Retina (tissue), 1 donor: Measurements from ENCODE around the gene ALOX5AP.

Experiments
- DNase-seq: peaks from one replicate; pipeline ENCODE4 v3.0.0-alpha.2; 2016

Gene ALOX5AP

DNA sequence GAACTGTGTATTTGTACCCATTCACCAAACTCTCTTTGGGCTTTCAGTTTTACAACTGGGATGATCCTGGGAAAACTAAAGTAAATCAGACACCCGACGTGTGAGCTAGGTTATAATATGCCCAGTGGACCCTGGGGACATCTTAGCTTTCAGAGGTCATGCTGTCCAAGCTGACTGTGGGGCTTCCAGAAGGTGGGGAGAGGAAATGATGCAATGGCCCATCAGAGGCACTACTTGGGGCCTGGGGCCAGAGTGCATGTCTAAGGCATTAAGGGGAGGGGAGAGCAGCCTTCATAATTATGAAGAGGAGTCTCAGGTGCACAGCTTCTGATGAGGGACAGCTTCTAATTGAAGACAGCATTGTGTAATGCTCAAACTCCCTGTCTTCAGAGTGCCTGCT is 30.9 kb downstream of the ALOX5AP start:
- DNase-seq = no peak

DNA sequence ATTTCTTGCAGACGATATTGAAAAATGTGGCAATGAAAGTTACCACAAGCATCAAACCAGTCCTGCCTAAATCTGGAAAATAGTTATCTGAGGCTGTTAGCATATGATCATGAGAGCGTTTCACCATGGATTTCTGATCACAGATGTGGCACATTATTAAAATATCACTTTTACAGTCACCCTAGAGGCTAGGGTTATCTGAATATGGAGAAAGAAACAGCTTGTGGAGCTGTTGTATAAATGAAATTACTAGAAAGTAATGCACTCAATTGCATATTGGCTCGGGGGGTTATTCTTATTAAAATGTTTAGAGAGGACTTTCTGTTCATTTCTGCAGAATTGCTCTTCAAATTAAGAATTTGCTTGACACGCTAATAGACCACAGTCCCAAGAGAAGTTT is 35.6 kb downstream of the ALOX5AP start:
- DNase-seq = no peak

DNA sequence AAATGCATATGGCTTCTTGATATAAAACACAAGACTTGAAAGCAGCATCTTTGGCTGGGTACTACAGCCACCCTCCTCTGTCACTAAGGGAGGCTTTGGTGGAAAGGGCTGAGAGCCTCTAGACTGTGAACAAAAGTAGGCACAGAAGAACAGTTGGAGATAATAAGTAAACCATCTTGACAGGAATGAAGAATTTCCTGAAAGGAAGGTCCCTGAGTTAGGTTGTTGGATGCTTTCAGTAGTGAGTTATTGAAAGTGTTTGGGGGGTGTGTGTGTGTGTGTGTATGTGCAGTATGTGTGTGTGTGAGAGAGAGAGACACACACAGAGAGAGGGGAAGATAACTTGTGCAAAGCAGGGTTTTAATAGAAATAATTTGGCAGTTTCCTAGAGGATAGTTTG is 38.2 kb downstream of the ALOX5AP start:
- DNase-seq = no peak

DNA sequence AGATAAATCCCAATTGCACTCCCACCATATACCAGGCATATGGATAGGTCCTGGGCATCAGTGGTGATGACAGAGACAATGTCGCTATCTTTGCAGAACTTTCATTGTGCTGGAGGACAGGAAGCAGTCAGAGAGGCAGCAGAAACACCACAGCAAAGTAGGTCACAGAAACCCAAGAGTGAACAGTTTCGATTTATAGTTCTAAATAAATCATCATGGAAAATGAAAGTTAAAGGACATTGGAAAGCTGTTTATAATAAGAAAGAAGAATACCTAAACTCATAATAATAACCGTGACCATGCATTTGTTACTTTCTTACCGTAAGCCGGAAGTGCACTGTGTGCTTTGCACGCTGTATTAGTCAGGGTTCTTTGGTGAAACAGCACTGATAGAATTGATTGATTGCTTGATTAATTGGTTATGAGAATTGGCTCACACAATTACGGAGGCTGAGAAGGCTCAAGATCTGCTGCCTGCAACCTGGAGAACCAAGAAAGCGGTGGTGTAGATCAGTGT is 38.9 kb downstream of the ALOX5AP start:
- no peak for DNase-seq

DNA sequence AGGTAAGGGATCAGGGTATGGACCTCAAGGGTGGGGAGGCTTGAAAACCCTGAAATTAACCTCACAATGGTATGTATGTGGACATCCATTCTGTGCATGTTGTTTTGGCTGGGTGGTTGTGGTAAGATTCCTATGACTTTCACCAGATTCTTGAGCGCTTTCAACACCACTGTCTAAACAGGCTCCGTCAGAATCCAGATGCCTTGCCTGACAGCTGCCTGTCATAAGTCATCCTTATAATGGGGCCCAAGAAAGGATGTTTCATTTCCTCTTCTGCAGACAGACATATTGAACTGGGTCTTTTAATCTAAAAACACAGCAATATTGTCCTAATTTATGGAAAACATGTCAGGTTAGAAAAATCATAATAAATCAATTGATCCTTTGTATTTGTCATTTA is 41.3 kb downstream of the ALOX5AP start:
- DNase-seq = no peak

DNA sequence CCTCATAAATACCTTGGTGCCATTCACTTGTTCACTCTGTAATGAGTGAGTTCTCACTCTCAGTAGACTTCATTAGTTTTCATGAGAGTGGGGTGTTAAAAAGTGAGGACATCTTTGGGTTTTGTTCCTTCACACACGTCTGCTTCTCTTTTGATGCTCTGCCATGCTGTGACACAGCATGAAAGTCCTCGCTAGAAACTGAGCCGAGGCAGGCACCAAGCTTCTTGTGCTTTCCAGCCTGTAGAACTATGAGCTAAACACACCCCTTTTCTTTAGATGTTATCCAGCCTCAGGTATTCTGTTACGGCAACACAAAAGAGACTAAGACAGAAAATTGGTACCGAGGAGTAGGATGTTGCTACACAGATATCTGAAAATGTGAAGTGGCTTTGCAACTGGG is 43.7 kb downstream of the ALOX5AP start:
- no peak for DNase-seq

DNA sequence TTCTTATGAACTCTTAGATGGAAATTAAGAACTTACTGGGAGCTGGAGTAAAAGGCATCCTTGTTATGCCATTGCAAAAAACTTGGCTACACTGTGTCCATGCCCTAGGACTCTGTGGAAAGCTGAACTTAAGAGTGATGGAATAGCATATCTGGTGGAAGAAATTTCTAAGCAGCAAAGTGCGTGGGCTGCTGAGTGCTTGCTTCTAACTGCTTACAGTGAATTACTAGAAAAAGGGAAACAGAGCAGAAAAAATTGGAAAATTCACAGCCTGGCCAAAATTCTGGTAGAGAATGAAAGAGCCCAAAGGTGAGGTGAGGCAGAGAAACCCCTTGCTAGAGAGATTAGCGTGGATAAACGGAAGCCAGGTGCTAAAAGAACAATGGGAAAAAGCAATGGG is 44.3 kb downstream of the ALOX5AP start:
- no peak for DNase-seq

DNA sequence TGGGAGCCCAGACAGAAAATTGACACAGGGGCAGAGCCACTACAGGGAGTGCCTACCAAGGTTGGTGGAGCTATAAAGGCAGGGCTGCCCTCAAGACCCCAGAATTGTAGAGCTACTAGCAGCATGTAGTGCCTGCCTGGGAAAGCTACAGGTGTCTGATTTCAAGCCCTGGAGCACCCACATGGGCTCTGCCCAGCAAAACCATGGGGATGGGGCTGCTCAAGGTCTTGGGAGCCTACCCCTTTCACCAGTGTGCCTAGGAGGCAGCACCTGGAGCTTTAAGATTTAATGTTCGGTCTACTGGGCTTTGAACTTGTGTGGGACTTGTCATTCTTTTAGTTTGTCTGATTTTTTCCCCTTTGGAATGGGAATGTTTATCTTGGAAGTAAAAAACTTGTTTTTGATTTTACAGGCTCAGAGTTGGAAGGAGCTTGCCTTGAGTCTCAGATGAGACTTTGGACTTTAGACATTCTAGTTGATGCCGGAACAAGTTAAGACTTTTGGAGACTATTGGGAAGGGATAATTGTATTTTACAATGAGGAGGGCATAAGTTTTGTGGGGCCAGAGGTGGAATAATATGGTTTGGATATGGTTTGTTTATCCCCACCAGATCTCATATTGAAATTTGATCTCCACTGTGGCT is 45.1 kb downstream of the ALOX5AP start:
- no peak for DNase-seq

DNA sequence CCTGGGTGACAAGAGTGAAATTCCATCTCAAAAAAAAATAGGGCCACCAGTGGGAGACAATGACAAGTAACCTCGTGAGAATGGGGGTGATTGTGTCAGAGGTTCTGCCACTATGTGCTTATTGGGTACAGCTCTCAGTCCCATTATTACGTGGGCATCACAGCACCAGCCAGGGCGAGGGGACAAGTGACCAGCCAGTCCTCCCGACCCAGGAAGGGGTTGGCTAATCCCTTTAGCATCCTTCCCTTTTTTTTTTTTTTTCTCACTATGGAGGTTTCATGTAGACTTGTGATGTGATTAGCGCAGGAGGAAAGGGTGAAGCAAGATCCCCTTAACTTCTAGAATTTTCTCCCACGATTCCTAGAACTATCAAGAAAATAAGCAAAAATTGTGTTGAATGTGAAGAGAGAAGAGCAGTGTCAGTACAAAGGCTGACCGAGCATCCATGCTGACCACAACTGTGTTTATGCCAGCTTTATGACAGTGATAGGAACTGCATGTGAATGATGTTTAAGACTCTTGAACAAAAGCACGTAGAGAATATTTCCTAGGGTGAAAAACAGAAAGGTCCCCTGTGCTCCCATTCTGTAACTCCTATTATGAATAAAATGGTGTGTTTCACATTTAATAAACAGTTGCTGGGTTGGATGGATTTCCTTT is 50.0 kb downstream of the ALOX5AP start:
- no peak for DNase-seq

DNA sequence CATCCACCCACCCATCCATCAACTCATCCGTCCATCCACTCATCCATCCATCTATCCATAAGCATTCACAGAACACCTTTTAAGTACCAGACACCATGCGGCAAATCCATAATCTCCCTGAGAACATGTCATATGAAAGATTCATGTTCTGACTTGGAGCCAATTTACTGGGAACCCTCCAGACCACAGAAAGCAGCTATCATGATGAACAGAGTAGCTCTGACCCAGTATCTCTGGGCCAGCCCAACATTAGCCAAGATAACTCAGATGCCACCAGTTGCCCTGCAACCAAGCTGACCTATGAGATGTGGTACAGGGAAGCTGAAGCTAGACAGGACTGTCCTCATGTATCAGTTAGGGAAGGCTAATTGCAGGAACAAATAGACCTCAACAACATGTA is 51.3 kb downstream of the ALOX5AP start:
- DNase-seq = no peak

DNA sequence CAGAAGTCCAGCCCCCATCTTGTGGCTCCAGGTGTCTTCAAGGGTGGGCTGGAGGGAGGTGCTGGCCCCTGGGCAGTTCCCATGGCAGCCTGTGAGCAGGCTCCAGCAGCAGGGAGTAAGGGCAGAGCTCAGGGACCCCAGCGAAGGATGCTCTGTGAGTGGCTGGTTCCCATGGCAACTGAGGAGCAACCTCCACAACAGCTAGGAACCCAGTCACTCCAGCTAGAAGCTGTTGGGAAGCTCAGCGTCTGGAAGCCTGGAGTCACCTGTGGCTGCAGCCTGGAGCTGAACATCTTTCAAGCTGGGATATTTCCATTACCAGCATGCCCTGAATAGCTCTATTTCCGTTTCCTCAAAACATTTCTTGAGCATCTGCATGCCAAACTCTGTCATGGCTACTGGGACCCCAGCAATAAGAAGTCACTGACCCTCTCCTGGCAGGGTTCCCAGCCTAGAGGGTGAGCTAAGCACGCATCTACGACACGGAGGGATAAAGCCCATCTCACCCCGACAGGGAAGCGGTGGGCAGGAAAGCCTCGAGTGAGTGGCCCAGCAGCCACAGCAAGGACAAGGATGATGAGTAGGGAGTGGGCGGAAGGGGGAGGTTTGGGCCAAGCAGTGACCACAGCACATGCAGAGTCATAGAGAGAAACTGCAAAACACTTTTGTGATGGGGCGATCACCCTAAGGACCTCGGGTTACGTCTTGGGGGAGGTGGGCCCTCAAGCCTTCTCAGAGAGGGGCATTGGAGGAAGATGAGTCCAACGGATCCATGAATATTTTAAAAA is 52.6 kb downstream of the ALOX5AP start:
- peak; percentile 36 for DNase-seq

DNA sequence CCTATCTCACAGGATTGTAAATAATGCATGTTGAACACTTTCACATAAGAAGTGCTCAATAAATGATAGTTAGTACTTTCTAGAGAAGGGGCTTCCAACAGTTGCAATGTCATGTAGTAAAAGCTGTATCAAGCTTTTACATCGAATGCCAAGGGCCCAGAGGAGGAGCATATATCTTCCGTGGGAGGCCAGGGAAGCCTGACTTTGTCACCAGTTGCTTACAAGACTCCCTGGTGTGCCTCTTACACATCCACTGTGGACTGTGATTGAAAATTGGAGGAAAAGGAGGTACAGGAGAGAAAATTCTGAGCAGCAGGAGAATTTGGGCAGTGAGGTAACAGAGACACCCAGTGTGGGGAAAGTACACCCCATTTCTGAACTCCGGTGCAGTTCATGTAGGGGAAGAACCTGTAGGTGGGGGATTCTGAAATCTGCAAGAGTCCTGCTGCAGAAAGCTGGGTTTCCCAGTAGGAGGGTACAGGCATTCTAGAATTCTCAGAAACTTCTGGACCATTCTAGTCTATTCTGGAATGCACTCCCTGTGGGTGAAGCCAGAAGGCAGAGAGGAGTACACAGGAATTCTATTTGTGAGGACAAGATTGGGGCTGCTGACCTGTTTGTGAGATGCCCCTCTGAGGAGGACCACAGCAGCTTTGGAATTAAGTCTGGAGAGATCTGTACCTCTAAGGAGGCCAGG is 54.0 kb downstream of the ALOX5AP start:
- no peak for DNase-seq

DNA sequence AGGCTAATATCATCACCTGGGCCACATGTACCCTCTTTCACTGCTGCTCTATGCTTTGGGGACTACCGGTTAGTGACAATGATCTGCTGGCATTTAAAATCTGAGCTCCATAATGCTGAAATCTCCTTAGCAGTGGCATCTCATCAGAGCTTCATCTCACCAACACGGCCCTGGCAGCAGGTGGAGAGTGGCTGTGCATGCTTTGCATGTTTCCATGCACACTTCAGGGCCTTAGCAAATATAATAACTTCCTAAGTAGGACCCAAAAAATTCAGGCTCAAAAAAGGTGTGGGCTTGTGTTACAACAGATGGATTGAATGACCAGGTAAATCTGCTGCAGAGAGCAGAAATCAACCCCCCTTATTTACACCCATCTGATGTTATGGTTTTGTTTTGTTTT is 55.2 kb downstream of the ALOX5AP start:
- DNase-seq = no peak

DNA sequence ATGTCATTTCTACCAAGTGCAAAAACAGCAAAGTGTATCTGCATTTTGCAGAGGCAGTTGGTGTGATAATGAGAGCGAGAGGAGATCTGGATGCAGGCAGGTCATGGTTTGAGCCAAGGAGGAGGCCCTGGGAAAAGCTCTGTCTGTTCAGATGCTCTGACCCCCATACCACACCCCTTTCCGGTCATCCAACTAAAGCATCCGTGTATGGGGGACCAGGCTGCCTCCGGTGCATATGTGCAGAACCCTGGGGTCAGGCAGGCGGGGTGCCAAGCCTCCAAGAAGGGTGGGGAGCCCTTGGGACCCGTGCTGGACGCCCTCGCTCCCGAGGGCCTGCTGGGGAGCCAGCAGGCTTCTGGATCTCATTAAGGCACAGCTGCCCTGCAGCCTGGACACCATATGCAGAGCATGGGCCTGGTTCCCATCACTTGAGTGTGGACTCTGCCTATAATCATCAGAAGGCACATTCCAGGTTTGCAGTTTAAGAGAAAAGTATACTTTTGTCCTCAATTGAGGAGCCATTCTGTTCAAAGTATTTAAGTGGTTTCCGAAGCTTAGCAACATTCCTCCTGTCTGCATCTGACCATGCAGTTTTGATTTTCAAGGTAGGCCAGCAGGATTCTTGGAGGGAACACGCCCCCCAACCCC is 56.1 kb downstream of the ALOX5AP start:
- DNase-seq = peak; percentile 42

DNA sequence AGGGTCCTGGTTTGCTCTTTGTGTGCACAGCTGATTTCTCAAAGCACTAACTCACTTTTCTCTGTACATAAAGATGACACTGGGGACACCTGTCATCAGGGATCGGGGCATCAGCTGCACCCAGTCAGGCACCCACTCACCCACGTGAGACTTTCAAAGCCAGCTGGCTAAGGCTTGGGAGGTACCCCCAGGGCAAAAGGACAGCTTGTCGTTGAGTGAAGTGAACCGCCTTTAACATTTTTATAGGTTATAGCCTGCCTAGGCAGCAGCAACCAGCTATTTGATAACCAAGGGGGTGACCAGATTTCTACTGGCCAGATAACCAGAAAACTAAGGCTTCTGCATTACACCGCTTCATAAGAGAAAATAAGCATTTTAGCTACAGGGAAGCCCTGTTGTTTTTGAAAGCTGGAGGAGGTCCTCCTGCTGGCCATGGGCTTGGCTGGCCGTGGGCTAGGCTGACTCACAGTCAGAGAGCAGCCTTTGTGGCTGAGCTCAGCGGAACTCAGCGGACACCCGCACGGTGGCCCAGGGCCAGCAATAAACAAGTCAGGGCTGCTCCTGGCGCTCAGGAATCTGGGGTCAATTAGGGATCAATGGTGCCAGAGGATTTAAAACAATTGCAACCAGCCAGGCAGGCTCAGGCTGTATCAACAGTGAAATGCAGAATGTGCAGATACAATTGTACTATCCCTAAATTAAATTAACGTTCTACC is 57.1 kb downstream of the ALOX5AP start:
- DNase-seq = peak; percentile 74

DNA sequence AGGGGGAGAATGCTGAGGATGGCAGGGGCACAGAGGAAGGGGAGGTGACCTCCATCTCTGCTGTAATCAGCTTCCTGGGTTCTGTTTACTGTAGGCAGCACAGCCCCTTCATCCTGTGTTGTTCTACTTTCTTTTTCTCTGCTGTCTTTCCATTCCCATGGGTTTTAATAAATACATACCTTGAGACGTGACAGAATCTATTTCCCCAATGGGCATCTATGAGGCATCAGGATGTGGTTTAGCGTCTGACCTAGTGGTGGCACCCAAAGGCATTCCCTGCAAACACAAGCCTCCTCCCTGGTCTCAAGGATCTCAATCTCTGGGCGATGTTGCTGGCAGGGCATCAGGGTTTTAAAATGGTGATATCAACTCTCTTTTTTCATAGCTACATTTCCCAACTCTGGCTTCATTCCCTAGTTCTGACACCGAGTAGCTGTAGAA is 60.8 kb downstream of the ALOX5AP start:
- DNase-seq = no peak

DNA sequence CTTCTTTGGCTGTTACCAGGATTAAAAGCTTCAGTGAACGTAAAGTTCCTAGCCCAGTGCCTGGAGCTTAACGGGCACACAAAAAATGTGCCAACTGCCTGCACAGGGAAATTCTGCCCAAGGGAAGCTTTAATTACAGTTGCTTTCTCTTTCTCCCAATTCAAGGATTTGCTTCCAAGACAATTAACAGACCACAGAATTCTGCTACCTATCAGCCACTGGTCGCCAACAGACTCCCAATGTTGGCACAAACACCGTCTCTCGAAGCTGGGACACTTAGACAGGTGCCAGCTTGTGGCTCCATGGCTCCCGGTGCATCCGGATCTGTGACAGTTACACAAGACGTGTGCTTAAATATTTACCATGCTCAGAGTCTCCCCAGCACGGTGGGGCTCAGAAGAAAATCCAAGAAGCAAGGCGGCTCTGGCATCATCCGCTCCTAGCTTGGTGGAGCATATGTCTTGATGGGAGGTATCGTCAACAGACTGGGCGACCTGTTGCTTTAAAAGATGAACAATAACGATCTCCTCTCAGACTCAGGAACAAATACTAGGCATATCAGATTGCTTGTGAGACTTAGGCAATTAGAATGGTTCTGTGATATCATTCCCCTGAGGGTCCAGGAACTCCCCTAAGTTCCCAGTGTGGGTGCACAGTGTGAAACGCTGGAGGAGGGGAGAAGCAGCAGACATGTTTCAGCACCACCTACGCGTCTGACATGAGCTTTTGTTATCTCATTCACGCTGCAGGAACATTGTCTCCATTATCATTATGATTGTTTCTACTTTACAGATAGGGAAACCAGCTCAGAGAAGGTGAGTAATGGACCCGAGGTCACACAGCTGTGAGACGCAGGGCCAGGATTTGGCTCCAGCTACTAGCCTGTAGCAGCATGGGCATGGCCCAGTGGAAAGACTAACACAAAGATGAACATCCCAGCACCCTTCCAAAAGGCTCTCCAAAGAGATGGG is 61.6 kb downstream of the ALOX5AP start:
- DNase-seq = no peak

DNA sequence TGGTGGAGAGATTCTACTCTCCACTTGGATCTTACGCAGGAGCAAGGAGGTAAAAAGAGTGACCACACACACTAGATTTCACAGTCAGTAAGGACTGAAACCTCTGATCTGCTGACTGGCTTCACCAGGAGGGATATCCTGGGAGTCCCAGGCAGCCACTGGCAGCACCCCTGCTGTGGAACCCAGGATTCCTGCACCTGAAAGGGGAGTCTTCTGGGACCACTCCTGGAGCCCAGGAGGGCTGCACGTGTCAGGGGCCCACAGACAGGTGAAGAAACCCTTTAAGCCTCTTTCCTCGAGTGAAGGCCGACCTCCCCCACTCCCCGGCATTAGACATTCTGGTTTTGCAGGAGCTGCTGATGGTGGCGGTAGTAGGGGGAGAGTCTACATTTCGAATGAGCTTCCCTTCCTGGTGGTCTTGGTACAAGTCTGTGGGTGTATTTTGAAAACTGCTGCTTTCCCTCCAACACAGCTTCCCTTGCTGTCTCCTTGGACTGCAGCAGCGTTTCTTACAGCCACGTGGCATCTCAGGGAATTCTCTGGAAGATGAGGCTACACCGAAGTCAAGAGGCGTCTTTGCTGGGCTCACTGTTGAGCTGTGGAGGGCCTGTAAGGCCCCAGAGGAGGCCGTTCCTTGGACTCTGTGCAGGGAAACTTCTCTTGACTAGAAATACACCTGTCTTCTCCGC is 62.6 kb downstream of the ALOX5AP start:
- DNase-seq = no peak

DNA sequence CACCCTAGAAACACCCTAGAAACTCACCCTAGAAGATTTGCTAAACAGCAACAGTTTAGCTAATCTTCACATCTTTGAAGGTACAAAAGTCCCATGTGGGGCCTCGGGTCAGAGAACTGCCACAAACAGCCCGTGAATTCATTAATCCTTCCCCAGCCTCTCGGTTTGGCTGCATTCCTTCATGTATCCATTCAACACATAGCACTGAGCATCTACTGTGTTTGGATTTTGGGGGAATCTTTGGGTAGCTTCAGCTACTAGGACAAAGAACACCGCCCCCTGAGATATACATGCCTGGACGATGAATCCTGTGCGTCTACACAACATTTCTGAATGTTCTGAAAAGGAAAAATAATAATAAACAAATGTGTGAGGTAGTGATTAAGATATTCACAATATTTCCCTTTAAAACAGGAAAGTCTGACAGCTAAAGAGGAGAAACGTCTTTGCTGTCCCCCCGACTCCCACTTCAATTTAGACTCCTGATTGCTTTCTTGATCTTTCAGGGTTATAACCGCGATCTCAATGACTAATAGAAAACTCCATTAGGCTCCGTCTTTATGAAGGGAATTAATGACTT is 63.5 kb downstream of the ALOX5AP start:
- DNase-seq = no peak

DNA sequence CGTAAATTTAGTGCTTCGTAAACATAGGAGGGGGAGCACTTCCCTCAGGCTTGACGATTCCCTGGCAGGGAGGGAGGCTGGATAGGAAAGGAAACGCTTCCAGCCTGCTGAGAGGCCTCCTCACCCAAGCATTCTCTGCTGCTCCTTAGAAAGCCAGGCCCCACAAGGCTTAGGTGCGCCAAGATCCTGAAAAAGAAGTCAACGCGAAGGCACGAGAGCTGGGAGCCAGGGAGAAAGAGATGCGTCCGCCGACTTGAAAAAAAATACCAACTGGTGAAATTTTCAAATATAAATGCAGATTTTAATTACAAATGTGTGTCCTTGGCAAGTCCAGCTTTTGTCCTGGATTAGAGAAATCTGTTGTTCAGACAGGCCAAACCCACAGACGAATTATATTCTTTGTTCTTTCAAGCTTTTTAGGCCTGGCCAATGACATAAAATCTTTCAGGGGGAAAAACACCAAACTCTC is 64.0 kb downstream of the ALOX5AP start:
- DNase-seq = no peak
